Caco-2 (cell line): Measurements from ENCODE around the gene PLSCR5. TPM values are rescaled to one million over a fixed set of nuclear protein-coding genes. Genes with fewer than 3 reads are reported as not detected.

Source experiments
- BruUV-seq: library from RNA; stranded (reverse); fragments of 400-500 nt; replicated peaks from 2 replicates; lab custom pipeline; 2021; lab: Mats Ljungman, UMichigan
- CTCF ChIA-PET: fragments of 300-600 bp; sonication (Branson Sonifier 250); formaldehyde crosslinking; loops from one replicate; lab custom pipeline; 2022; ENCODE audit warnings: antibody characterized with exemption; lab: Charles Lee
- POLR2A ChIA-PET: fragments of 300-600 bp; sonication (Branson Sonifier 250); formaldehyde crosslinking; loops from one replicate; lab custom pipeline; 2022; ENCODE audit warnings: antibody characterized with exemption; lab: Charles Lee
- DNase-seq, 2 experiments: peaks; one replicate each; pipeline versions ENCODE4 v3.0.0 to v3.0.0-alpha.2; 2020 to 2022
- H3K27me3 ChIP-seq: replicated peaks from 2 replicates; pipeline ENCODE4 v1.6.0; 2011; ENCODE audit warnings: low read length; ENCODE audit not compliant: control insufficient read depth, insufficient read depth
- H3K36me3 ChIP-seq: 2 replicates; pipeline ENCODE4 v1.5.1; 2011; ENCODE audit warnings: low read length; ENCODE audit not compliant: control insufficient read depth, insufficient read depth
- H3K4me1 ChIP-seq: fragments of 250-450 bp; sonication (Bioruptor Pico); 2 replicates; pipeline ENCODE4 v1.5.1; 2020; ENCODE audit warnings: mild to moderate bottlenecking
- H3K4me3 ChIP-seq: 2 replicates; pipeline ENCODE4 v1.5.1; 2011; ENCODE audit warnings: low read depth, mild to moderate bottlenecking, control low read depth, low read length
- H3K9me3 ChIP-seq: fragments of 250-450 bp; sonication (Bioruptor Pico); 2 replicates; pipeline ENCODE4 v1.5.1; 2020; ENCODE audit warnings: mild to moderate bottlenecking, moderate library complexity
- H3K27ac Mint-ChIP-seq: one replicate; pipeline ENCODE4 v1.8.0; 2022; ENCODE audit warnings: mixed read lengths; ENCODE audit not compliant: unreplicated experiment
- H3K27me3 Mint-ChIP-seq: one replicate; pipeline ENCODE4 v1.8.0; 2022; ENCODE audit warnings: mixed read lengths; ENCODE audit not compliant: insufficient read depth, unreplicated experiment
- H3K36me3 Mint-ChIP-seq: one replicate; pipeline ENCODE4 v1.8.0; 2022; ENCODE audit warnings: mild to moderate bottlenecking, mixed read lengths; ENCODE audit not compliant: insufficient read depth, unreplicated experiment
- H3K4me1 Mint-ChIP-seq: one replicate; pipeline ENCODE4 v1.8.0; 2022; ENCODE audit warnings: low read depth, mixed read lengths; ENCODE audit not compliant: unreplicated experiment
- H3K4me3 Mint-ChIP-seq: one replicate; pipeline ENCODE4 v1.8.0; 2022; ENCODE audit warnings: mild to moderate bottlenecking, moderate library complexity, mixed read lengths; ENCODE audit not compliant: unreplicated experiment
- H3K9me3 Mint-ChIP-seq: one replicate; pipeline ENCODE4 v1.8.0; 2022; ENCODE audit warnings: mixed read lengths; ENCODE audit not compliant: unreplicated experiment
- intact Hi-C: fragments of 100-400 bp; cut with micrococcal nuclease; formaldehyde crosslinking; loops from one replicate; pipeline ENCODE4 v1.10.0; 2022; ENCODE audit not compliant: unreplicated experiment
- total RNA-seq: library from RNA; stranded (reverse); gene quantifications from 2 replicates; pipeline ENCODE4 v1.2.3, GENCODE V29; 2022
- TF ChIP-seq, protein P1 (sequence below), 2 experiments: fragments of 200-600 bp in 1 of 2; IDR thresholded peaks; 1 replicate in 1 of 2; 2 replicates in 1 of 2; pipeline versions ENCODE4 v1.5.1 to v1.8.0; 2011 to 2022; ENCODE audit warnings: antibody characterized with exemption in 1 of 2, control low read depth in 1 of 2, inconsistent platforms in 1 of 2, low read depth in 1 of 2, low read length in 1 of 2, mild to moderate bottlenecking in 1 of 2, moderate library complexity in 1 of 2; ENCODE audit not compliant: insufficient read depth in 1 of 2, severe bottlenecking in 1 of 2, unreplicated experiment in 1 of 2

PLSCR5 gene
- total RNA-seq, 1 experiment from 2014 or later = not detected

DNA sequence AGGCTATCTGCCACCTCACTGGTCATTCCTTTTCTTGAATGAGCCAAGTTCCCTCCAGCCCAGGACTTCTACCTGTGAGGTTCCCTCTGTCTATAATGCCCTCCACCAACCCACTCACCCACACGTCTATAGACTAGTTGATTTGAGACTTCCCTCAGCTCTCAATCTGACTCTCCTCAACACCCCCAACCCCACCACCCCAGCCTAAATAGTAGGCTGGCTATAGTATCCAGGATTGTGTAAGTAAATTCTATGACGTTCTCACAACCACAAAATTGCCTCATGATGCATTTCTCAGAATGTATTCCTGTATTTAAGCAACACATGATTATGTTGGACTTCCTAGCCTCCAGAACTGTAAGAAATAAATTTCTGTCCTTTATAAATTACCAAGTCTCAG is 63.0 kb downstream of the PLSCR5 start:
- CTCF ChIA-PET = no interaction called here
- DNase-seq = no peak
- Histone ChIP-seq H3K36me3 (no peaks in the 10 kb centered on the region), H3K9me3 (no peaks in the 10 kb centered on the region), H3K27me3 (no peaks in the 10 kb centered on the region), H3K4me3 (no peak overlapping the region), H3K4me1 (0 out of 2 replicates have a peak, but pooled peaks cover 8% of the 10 kb centered on the region)
- no peaks in the 10 kb centered on the region for H3K9me3 Mint-ChIP-seq
- no peak overlapping the region for H3K27ac Mint-ChIP-seq
- BruUV-seq = no TSS peak
- H3K4me1 Mint-ChIP-seq = peaks cover 23% of the 10 kb centered on the region
- intact Hi-C loops = loop anchor here (5.0 kb wide), 1 partner anchor 380 kb away; the partner anchor contains the start of gene PLOD2
- no peaks in the 10 kb centered on the region for H3K27me3 Mint-ChIP-seq
- TF ChIP-seq, protein P1, sequence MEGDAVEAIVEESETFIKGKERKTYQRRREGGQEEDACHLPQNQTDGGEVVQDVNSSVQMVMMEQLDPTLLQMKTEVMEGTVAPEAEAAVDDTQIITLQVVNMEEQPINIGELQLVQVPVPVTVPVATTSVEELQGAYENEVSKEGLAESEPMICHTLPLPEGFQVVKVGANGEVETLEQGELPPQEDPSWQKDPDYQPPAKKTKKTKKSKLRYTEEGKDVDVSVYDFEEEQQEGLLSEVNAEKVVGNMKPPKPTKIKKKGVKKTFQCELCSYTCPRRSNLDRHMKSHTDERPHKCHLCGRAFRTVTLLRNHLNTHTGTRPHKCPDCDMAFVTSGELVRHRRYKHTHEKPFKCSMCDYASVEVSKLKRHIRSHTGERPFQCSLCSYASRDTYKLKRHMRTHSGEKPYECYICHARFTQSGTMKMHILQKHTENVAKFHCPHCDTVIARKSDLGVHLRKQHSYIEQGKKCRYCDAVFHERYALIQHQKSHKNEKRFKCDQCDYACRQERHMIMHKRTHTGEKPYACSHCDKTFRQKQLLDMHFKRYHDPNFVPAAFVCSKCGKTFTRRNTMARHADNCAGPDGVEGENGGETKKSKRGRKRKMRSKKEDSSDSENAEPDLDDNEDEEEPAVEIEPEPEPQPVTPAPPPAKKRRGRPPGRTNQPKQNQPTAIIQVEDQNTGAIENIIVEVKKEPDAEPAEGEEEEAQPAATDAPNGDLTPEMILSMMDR (IDR thresholded peaks at IDR 0.05; ENCODE audit: insufficient read depth in 1 of 2, low read depth in 1 of 2, low read length in 1 of 2, severe bottlenecking in 1 of 2, unreplicated experiment in 1 of 2) = no peak
- POLR2A ChIA-PET = no interaction called here
- peaks cover 16% of the 10 kb centered on the region for H3K36me3 Mint-ChIP-seq
- H3K4me3 Mint-ChIP-seq = peak overlapping the region; percentile 91

DNA sequence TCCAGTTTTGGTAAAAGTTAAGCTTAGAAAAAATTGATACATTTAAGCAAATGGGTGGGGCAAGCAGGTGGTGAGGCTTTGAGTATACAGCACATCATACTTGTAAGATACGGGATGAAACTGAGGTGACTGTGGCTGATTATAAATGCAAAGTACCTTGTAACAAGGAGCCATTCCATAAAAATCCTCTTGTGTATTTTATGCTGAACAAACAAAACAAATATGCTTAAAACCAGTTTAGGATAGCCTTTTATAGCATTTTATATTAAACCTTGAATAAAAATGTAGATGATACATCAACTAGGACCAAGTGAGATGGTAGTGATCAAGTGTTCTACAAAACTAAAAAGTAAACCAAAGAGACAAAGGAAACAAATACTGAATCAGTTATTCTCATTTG is 64.2 kb downstream of the PLSCR5 start:
- CTCF ChIA-PET = no interaction called here
- DNase-seq = no peak
- Mint-ChIP-seq H3K27me3 (no peaks in the 10 kb centered on the region), H3K4me3 (no peak overlapping the region), H3K36me3 (peaks cover 22% of the 10 kb centered on the region), H3K27ac (no peak overlapping the region), H3K4me1 (peaks cover 24% of the 10 kb centered on the region), H3K9me3 (no peaks in the 10 kb centered on the region)
- H3K9me3 ChIP-seq = no peaks in the 10 kb centered on the region
- H3K4me3 ChIP-seq = no peak overlapping the region
- no TSS peak for BruUV-seq
- no peaks in the 10 kb centered on the region for H3K36me3 ChIP-seq
- no peaks in the 10 kb centered on the region for H3K27me3 ChIP-seq
- H3K4me1 ChIP-seq = 0 out of 2 replicates have a peak, but pooled peaks cover 8% of the 10 kb centered on the region
- intact Hi-C loops = loop anchor here (5.0 kb wide), 1 partner anchor 379 kb away; the partner anchor contains the start of gene PLOD2
- TF ChIP-seq, protein P1 (IDR thresholded peaks at IDR 0.05; ENCODE audit: insufficient read depth in 1 of 2, low read depth in 1 of 2, low read length in 1 of 2, severe bottlenecking in 1 of 2, unreplicated experiment in 1 of 2) = no peak
- POLR2A ChIA-PET = no interaction called here

DNA sequence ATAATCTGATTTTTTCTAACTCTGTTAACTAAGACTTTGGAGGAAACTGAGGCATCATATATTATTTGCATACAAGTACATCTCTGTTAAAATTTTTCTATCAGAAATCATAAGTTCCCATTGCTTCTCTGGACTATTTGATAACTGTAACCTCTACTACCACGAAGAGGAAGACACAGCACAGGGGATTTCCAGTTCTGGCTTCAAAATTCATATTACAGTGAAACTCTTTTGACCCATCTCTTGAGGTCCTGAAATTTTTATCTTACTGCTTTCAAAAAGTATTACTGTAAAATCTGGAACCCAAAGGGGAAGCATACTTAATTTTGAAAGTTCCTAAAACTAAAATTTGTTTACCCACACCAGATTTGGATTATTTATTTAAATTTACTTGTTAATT is 64.9 kb downstream of the PLSCR5 start:
- Histone ChIP-seq H3K4me1 (0 out of 2 replicates have a peak, but pooled peaks cover 8% of the 10 kb centered on the region), H3K36me3 (no peaks in the 10 kb centered on the region), H3K27me3 (no peaks in the 10 kb centered on the region), H3K9me3 (no peaks in the 10 kb centered on the region), H3K4me3 (no peak overlapping the region)
- BruUV-seq = no TSS peak
- H3K9me3 Mint-ChIP-seq = no peaks in the 10 kb centered on the region
- TF ChIP-seq, protein P1 (IDR thresholded peaks at IDR 0.05; ENCODE audit: insufficient read depth in 1 of 2, low read depth in 1 of 2, low read length in 1 of 2, severe bottlenecking in 1 of 2, unreplicated experiment in 1 of 2) = no peak
- H3K27me3 Mint-ChIP-seq = no peaks in the 10 kb centered on the region
- peaks cover 24% of the 10 kb centered on the region for H3K4me1 Mint-ChIP-seq
- H3K27ac Mint-ChIP-seq = no peak overlapping the region
- POLR2A ChIA-PET = no interaction called here
- H3K36me3 Mint-ChIP-seq = peaks cover 22% of the 10 kb centered on the region
- intact Hi-C loops = loop anchor here (5.0 kb wide), 1 partner anchor 378 kb away; the partner anchor contains the start of gene PLOD2
- CTCF ChIA-PET = no interaction called here
- DNase-seq = no peak
- no peak overlapping the region for H3K4me3 Mint-ChIP-seq
